Measurements from ENCODE around the gene APOD. TPM values are rescaled to one million over a fixed set of nuclear protein-coding genes. Genes with fewer than 3 reads are reported as not detected.
A peak's percentile ranks its signal among the peaks of the same experiment; 100 is the strongest.

APOD gene
- total and polyA plus RNA-seq, 8 donors: 33.0 to 941 (median 188) TPM

DNA sequence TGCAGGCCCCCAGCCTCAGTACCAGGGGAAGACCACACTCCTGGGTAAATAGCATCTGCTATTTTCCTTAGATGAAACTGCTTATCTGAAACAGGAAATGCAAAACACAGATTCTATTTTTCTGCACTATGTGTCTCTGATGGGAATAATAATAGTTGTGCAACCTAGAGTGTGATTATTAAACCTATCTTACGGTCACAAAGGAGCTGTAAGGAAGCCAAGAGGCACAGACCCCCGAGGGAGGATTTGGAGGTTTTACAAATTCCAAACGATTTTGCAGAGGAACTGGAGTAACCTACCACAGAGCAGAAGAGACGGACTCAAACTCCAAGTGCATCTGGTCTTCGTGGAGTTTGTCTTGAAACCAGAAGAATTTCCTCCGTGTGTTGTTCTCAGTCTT, 14.1 kb upstream of the APOD start:
- no peaks in the 10 kb centered on the region for H3K27me3 ChIP-seq
- no peak overlapping the region for H3K27ac ChIP-seq
- no peak for DNase-seq
- no peaks in the 10 kb centered on the region for H3K4me1 ChIP-seq
- no peaks in the 10 kb centered on the region for H3K36me3 ChIP-seq
- no peaks in the 10 kb centered on the region for H3K9me3 ChIP-seq
- no peak overlapping the region for H3K4me3 ChIP-seq
- TF ChIP-seq, protein P1, sequence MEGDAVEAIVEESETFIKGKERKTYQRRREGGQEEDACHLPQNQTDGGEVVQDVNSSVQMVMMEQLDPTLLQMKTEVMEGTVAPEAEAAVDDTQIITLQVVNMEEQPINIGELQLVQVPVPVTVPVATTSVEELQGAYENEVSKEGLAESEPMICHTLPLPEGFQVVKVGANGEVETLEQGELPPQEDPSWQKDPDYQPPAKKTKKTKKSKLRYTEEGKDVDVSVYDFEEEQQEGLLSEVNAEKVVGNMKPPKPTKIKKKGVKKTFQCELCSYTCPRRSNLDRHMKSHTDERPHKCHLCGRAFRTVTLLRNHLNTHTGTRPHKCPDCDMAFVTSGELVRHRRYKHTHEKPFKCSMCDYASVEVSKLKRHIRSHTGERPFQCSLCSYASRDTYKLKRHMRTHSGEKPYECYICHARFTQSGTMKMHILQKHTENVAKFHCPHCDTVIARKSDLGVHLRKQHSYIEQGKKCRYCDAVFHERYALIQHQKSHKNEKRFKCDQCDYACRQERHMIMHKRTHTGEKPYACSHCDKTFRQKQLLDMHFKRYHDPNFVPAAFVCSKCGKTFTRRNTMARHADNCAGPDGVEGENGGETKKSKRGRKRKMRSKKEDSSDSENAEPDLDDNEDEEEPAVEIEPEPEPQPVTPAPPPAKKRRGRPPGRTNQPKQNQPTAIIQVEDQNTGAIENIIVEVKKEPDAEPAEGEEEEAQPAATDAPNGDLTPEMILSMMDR (IDR thresholded peaks at IDR 0.05): no peak
- TF ChIP-seq POLR2A (IDR thresholded peaks at IDR 0.05) (no peak), POLR2AphosphoS5 (IDR thresholded peaks at IDR 0.05) (no peak), EP300 (IDR thresholded peaks at IDR 0.05) (no peak)
- intact Hi-C loops (cut with DNase I; ENCODE audit: low total_unique reads): no loop called here
- 62 to 70% (median 66%) methylated on average over 6 of the region's 6 CpGs for WGBS, 5 donors

DNA sequence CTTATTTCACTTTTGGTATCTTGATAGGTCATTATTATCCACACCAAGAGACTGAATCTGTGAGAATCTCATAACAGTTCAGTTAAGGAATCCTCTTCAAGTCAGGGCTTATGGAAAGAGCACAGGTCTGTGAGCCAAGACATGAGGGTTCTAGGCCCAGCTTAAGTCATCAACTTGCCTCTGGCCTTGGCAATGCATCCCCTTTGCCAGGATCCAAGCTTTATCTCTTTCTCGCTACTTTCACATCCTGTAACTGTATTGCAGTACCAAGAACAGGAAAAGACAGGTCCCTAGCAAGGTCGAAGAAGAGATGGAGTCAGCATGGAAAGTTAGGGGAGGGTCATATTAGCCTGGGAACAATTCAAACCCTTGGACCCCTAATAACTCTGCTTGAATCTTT, 13.5 kb upstream of the APOD start:
- H3K27me3 ChIP-seq: no peaks in the 10 kb centered on the region
- intact Hi-C loops (cut with DNase I; ENCODE audit: low total_unique reads): no loop called here
- TF ChIP-seq POLR2A (IDR thresholded peaks at IDR 0.05): no peak
- TF ChIP-seq, protein P1 (IDR thresholded peaks at IDR 0.05): no peak
- no peak for TF ChIP-seq POLR2AphosphoS5 (IDR thresholded peaks at IDR 0.05)
- TF ChIP-seq EP300 (IDR thresholded peaks at IDR 0.05): no peak
- WGBS, 5 donors: 71 to 79% (median 74%) methylated on average over 2 of the region's 2 CpGs
- no peaks in the 10 kb centered on the region for H3K9me3 ChIP-seq
- H3K4me3 ChIP-seq: no peak overlapping the region
- no peaks in the 10 kb centered on the region for H3K36me3 ChIP-seq
- H3K4me1 ChIP-seq: no peaks in the 10 kb centered on the region
- H3K27ac ChIP-seq: no peak overlapping the region
- DNase-seq: no peak

DNA sequence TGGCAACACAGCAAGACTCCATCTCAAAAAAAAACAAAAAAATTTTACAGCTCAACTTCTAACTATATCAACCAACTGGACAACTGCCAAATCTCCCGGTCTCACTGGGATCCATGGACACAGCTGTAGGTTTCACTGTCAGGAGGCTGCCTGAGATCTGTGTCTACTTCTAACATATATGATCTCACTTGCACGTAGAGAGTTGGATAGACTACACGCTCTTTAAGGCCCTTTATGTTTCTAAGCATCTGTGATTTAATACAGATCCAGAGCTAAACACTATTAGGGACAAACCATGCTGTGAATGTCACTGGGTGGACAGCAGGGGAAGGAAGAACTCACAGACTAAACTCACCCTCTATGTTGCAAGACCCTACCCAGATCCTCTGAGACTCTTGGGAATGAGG, 13.0 kb upstream of the APOD start:
- Histone ChIP-seq H3K27ac (no peak overlapping the region), H3K27me3 (no peaks in the 10 kb centered on the region), H3K9me3 (no peaks in the 10 kb centered on the region), H3K4me1 (no peaks in the 10 kb centered on the region), H3K36me3 (no peaks in the 10 kb centered on the region), H3K4me3 (no peak overlapping the region)
- 56 to 88% (median 62%) methylated on average over 2 to 3 of the region's 3 CpGs for WGBS, 5 donors
- peak in 1 of 2 donors; percentile 62 for DNase-seq
- intact Hi-C loops (cut with DNase I; ENCODE audit: low total_unique reads): no loop called here
- no peak for TF ChIP-seq POLR2AphosphoS5 (IDR thresholded peaks at IDR 0.05)
- TF ChIP-seq POLR2A (IDR thresholded peaks at IDR 0.05): no peak
- TF ChIP-seq, protein P1 (IDR thresholded peaks at IDR 0.05): no peak
- TF ChIP-seq EP300 (IDR thresholded peaks at IDR 0.05): no peak

DNA sequence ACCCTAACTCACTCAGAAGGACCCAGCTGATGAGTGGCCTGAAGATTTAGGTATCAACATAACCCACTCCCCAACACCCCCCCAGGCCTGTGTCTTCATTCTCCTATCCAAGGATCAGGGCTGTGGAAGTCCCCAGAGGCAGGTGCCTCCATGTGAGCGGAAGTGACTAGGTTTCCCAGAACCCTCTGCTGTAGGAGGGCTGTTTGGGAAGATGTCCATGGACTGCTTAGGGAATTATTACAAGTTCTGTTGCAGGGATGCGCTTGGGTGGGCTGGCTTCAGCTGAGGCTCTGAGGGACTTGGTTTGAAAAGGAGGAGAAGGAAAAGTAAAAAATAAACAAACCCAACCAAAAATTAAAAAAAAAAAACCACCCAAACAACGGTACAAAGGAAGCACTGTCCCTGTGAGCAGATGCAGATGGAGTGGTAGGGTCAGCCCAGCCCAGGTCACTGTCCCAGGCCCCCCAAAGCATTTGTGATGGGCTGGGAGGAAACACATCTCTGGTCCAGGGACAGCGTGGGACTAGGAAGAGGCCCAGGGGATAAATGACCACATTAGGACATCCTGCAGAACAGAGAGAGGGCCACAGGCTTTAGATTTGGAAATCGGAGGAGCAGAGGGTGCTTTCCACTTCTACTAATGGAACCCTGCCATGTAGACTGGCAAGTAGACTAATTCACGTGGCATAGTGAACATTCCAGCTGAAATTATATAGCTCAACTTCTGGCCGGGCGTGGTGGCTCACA, 12.2 kb upstream of the APOD start:
- intact Hi-C loops (cut with DNase I; ENCODE audit: low total_unique reads): no loop called here

More for the DNA sequence above, 12.2 kb upstream of the APOD start:
- H3K4me1 ChIP-seq: no peaks in the 10 kb centered on the region
- peaks cover 0 to 2% (median 0%) of the 10 kb centered on the region in 3 donors for H3K27me3 ChIP-seq
- WGBS, 5 donors: 69 to 79% (median 77%) methylated on average over 8 of the region's 8 CpGs
- H3K36me3 ChIP-seq: no peaks in the 10 kb centered on the region
- H3K4me3 ChIP-seq: no peak overlapping the region
- TF ChIP-seq, protein P1 (IDR thresholded peaks at IDR 0.05): no peak
- TF ChIP-seq POLR2AphosphoS5 (IDR thresholded peaks at IDR 0.05): no peak
- TF ChIP-seq POLR2A (IDR thresholded peaks at IDR 0.05): no peak
- TF ChIP-seq EP300 (IDR thresholded peaks at IDR 0.05): no peak
- H3K27ac ChIP-seq: no peak overlapping the region
- DNase-seq: no peak
- H3K9me3 ChIP-seq: no peaks in the 10 kb centered on the region
